HepG2 (cell line): ENCODE measurements around the gene RESP18. TPM values are rescaled to one million over a fixed set of nuclear protein-coding genes. Genes with fewer than 3 reads are reported as not detected.

ENCODE experiments used
- ETV5 ChIP-seq: IDR thresholded peaks from 2 replicates; pipeline ENCODE4 v1.6.1; 2018; ENCODE audit warnings: missing biosample characterization, missing genetic modification reagents, inconsistent platforms, borderline replicate concordance
- GMEB2 ChIP-seq: IDR thresholded peaks from 2 replicates; pipeline ENCODE4 v1.6.1; 2016; ENCODE audit warnings: missing biosample characterization, missing genetic modification reagents, low read depth
- HCFC1 ChIP-seq: fragments of 150-350 bp; IDR thresholded peaks from 2 replicates; pipeline ENCODE4 v1.6.1; 2014; ENCODE audit warnings: low read depth, low read length
- JUND ChIP-seq: sonication (generic); formaldehyde crosslinking; IDR thresholded peaks from 2 replicates; pipeline ENCODE4 v1.8.0; 2022; ENCODE audit warnings: mild to moderate bottlenecking, missing genetic modification reagents
- KAT7 ChIP-seq: IDR thresholded peaks from 2 replicates; pipeline ENCODE4 v1.6.1; 2018; ENCODE audit warnings: borderline replicate concordance, missing compliant biosample characterization
- KDM2A ChIP-seq: sonication (generic); formaldehyde crosslinking; IDR thresholded peaks from 2 replicates; pipeline ENCODE4 v1.4.0; 2020; ENCODE audit warnings: low read depth, missing genetic modification reagents, borderline replicate concordance
- MXI1 ChIP-seq: IDR thresholded peaks from 3 replicates; pipeline ENCODE4 v1.6.1; 2012; ENCODE audit warnings: low read depth, low read length, inconsistent platforms, borderline replicate concordance
- SOX5 ChIP-seq: IDR thresholded peaks from 2 replicates; pipeline ENCODE4 v1.6.1; 2016; ENCODE audit warnings: borderline replicate concordance
- SRY ChIP-seq: sonication (generic); formaldehyde crosslinking; IDR thresholded peaks from 2 replicates; pipeline ENCODE4 v1.8.0; 2022; ENCODE audit warnings: mild to moderate bottlenecking, missing genetic modification reagents
- SYNCRIP ChIP-seq: fragments of 200-400 bp; formaldehyde crosslinking; IDR thresholded peaks from 2 replicates; pipeline ENCODE4 v1.6.1; 2018; ENCODE audit warnings: mild to moderate bottlenecking, low read depth, low read length; ENCODE audit not compliant: insufficient read depth
- TMF1 ChIP-seq: sonication (generic); formaldehyde crosslinking; IDR thresholded peaks from 2 replicates; pipeline ENCODE4 v1.8.1; 2022; ENCODE audit warnings: low read depth, missing genetic modification reagents
- TRIM24 ChIP-seq: sonication (generic); formaldehyde crosslinking; IDR thresholded peaks from 2 replicates; pipeline ENCODE4 v1.8.0; 2022; ENCODE audit warnings: mild to moderate bottlenecking, missing genetic modification reagents
- TSC22D2 ChIP-seq: sonication (generic); formaldehyde crosslinking; IDR thresholded peaks from 2 replicates; pipeline ENCODE4 v1.5.1; 2020; ENCODE audit warnings: missing genetic modification reagents, mild to moderate bottlenecking, borderline replicate concordance
- YY1 ChIP-seq: IDR thresholded peaks from 2 replicates; pipeline ENCODE4 v1.6.1; 2011; ENCODE audit warnings: low read length, low read depth, moderate library complexity, mild to moderate bottlenecking; ENCODE audit not compliant: insufficient read depth, insufficient replicate concordance
- ZGPAT ChIP-seq: IDR thresholded peaks from 2 replicates; pipeline ENCODE4 v1.6.1; 2016; ENCODE audit warnings: mild to moderate bottlenecking
- ZNF143 ChIP-seq: sonication (generic); formaldehyde crosslinking; IDR thresholded peaks from 2 replicates; pipeline ENCODE4 v1.4.0; 2020; ENCODE audit warnings: missing genetic modification reagents
- ZNF160 ChIP-seq: sonication (generic); formaldehyde crosslinking; IDR thresholded peaks from 2 replicates; pipeline ENCODE4 v1.8.0; 2022; ENCODE audit warnings: mild to moderate bottlenecking, inconsistent platforms, missing genetic modification reagents
- ZNF414 ChIP-seq: sonication (generic); formaldehyde crosslinking; IDR thresholded peaks from 2 replicates; pipeline ENCODE4 v1.5.0; 2020; ENCODE audit warnings: missing genetic modification reagents
- ZNF430 ChIP-seq: sonication (generic); formaldehyde crosslinking; IDR thresholded peaks from 2 replicates; pipeline ENCODE4 v1.9.0; 2021; ENCODE audit warnings: mild to moderate bottlenecking, missing genetic modification reagents
- ZNF496 ChIP-seq: sonication (generic); formaldehyde crosslinking; IDR thresholded peaks from 2 replicates; pipeline ENCODE4 v1.8.1; 2023; ENCODE audit warnings: mild to moderate bottlenecking, moderate library complexity, missing genetic modification reagents; ENCODE audit not compliant: insufficient replicate concordance
- ZNF614 ChIP-seq: IDR thresholded peaks from 2 replicates; pipeline ENCODE4 v1.6.1; 2018; ENCODE audit warnings: missing biosample characterization, missing genetic modification reagents, inconsistent platforms, borderline replicate concordance
- ZNF674 ChIP-seq: sonication (generic); formaldehyde crosslinking; IDR thresholded peaks from 2 replicates; pipeline ENCODE4 v1.5.0; 2020; ENCODE audit warnings: low read depth, mild to moderate bottlenecking, missing genetic modification reagents
- ZNF768 ChIP-seq: sonication (generic); formaldehyde crosslinking; IDR thresholded peaks from 2 replicates; pipeline ENCODE4 v1.4.0; 2020; ENCODE audit warnings: missing genetic modification reagents
- ZNF800 ChIP-seq: sonication (generic); formaldehyde crosslinking; IDR thresholded peaks from 2 replicates; pipeline ENCODE4 v1.4.0; 2020; ENCODE audit warnings: missing genetic modification reagents
- polyA plus RNA-seq, 8 experiments: library from polyadenylated mRNA; depleted of rRNA in 3 of 8; stranded (reverse) in 7 of 8; unstranded in 1 of 8; fragments of >200 nt; fragmentation: Illumina TruSeq in 4 of 8; extraction: Trizol in 4 of 8; gene quantifications; 2 replicates each; pipeline versions ENCODE4 v1.2.1 to v1.2.3, GENCODE V29; 2011 to 2016; ENCODE audit warnings: low read depth in 4 of 8, missing spikeins in 1 of 8, mixed read lengths in 1 of 8; ENCODE audit not compliant: insufficient read depth in 1 of 8
- total RNA-seq, 5 experiments: library from RNA; depleted of rRNA; stranded (reverse); fragments of >200 nt; fragmentation: Illumina TruSeq; extraction: Trizol; gene quantifications; 2 replicates each; pipeline ENCODE4 v1.2.3, GENCODE V29; 2016; ENCODE audit warnings: low read depth in 1 of 5

RESP18 gene
- total and polyA plus RNA-seq, 2 of the 13 experiments (the other 11 are each of a cell fraction or from before 2014, with no cell fraction given) = not detected

- no peak for TF ChIP-seq ZNF496 (CRISPR knock-in tag)
- TF ChIP-seq ZNF160 (CRISPR knock-in tag) = peak; percentile 61; the same call in 1 of the 2 replicates
- TF ChIP-seq ZNF430 (CRISPR knock-in tag) = peak; percentile 45; the same call in 1 of the 2 replicates
- peak; percentile 36; the same call in 1 of the 2 replicates for TF ChIP-seq HCFC1
- TF ChIP-seq ZNF614 (CRISPR knock-in tag) = 0 out of 2 replicates have a peak, but pooled peaks have one; percentile 54
- TF ChIP-seq SRY = peak; percentile 59; the same call in 1 of the 2 replicates
- 0 out of 2 replicates have a peak, but pooled peaks have one; percentile 35 for TF ChIP-seq JUND (CRISPR knock-in tag)
- TF ChIP-seq TMF1 (CRISPR knock-in tag) = no peak; the same call in 1 of the 2 replicates
- peak; percentile 90 for TF ChIP-seq ZNF143 (CRISPR knock-in tag)
- TF ChIP-seq KAT7 (CRISPR knock-in tag) = peak; percentile 86
- peak; percentile 95; the same call in 2 of the 3 replicates for TF ChIP-seq MXI1
- TF ChIP-seq TRIM24 (CRISPR knock-in tag) = no peak
- peak; percentile 89; the same call in 1 of the 2 replicates for TF ChIP-seq ZNF674 (CRISPR knock-in tag)
- peak; percentile 78 for TF ChIP-seq YY1
- peak; percentile 34; the same call in 1 of the 2 replicates for TF ChIP-seq SOX5 (CRISPR knock-in tag)
- TF ChIP-seq ZNF768 (CRISPR knock-in tag) = peak; percentile 57; the same call in 1 of the 2 replicates
- TF ChIP-seq GMEB2 (CRISPR knock-in tag) = peak; percentile 78
- peak; percentile 84; the same call in 1 of the 2 replicates for TF ChIP-seq KDM2A (CRISPR knock-in tag)
- peak; percentile 83 for TF ChIP-seq ZNF414 (CRISPR knock-in tag)
- peak; percentile 95 for TF ChIP-seq ZGPAT (CRISPR knock-in tag)
- no peak for TF ChIP-seq SYNCRIP
- peak; percentile 58; the same call in 1 of the 2 replicates for TF ChIP-seq ETV5 (CRISPR knock-in tag)
- TF ChIP-seq ZNF800 (CRISPR knock-in tag) = peak; percentile 82
- TF ChIP-seq TSC22D2 (CRISPR knock-in tag) = peak; percentile 87; the same call in 1 of the 2 replicates
These were observed 53.2 kb downstream of the RESP18 start, which contains the start of gene DNAJB2 (continued) for GRCh38 chr2:219279151-219279915.
